A549 (cell line): ENCODE measurements around the gene HNF1A. TPM values are rescaled to one million over a fixed set of nuclear protein-coding genes. Genes with fewer than 3 reads are reported as not detected.

Experiments
- ATAC-seq, 2 experiments: fragments of 200-7000 bp in 1 of 2; fragments of >200 bp in 1 of 2; cut with Nextera tagmentation in 1 of 2; cut with Tn5 transposase in 1 of 2; 3 replicates each; pipeline versions ENCODE4 v1.8.0 to v1.9.1; 2018 to 2020; ENCODE audit warnings: mild to moderate bottlenecking in 1 of 2, moderate library complexity in 1 of 2
- CTCF ChIA-PET: fragments of 300-600 bp; sonication (Branson Sonifier 250); formaldehyde crosslinking; extraction: SDS; loops from one replicate; lab custom pipeline; 2021; ENCODE audit warnings: antibody characterized with exemption, inconsistent platforms; lab: Yijun Ruan, JAX
- POLR2A ChIA-PET: fragments of 350-600 bp; formaldehyde crosslinking; extraction: SDS; loops from one replicate; lab custom pipeline; 2021; ENCODE audit warnings: antibody characterized with exemption, inconsistent platforms; lab: Yijun Ruan, JAX
- DNase-seq, 2 experiments: peaks; one replicate each; pipeline versions ENCODE4 v3.0.0 to v3.0.0-alpha.2; 2011 to 2016; ENCODE audit warnings: low read depth in 1 of 2, low spot score in 1 of 2
- FAIRE-seq: peaks from 2 replicates; lab custom pipeline; 2011; peaks lifted over from hg19 to GRCh38; lab: Jason Lieb, UNC
- H3K27ac ChIP-seq, 2 experiments: fragments of >200 bp; sonication (Bioruptor Twin); formaldehyde crosslinking; 3 replicates each; pipeline ENCODE4 v1.5.1; 2016 to 2017
- H3K4me1 ChIP-seq: fragments of >200 bp; sonication (Bioruptor Twin); formaldehyde crosslinking; 3 replicates; pipeline ENCODE4 v1.6.1; 2016
- H3K4me2 ChIP-seq: fragments of >200 bp; sonication (Bioruptor Twin); formaldehyde crosslinking; 3 replicates; pipeline ENCODE4 v1.6.1; 2016
- H3K4me3 ChIP-seq: fragments of >200 bp; sonication (Bioruptor Twin); formaldehyde crosslinking; 3 replicates; pipeline ENCODE4 v1.5.1; 2016
- H3K9me3 ChIP-seq: fragments of >200 bp; sonication (Bioruptor Twin); formaldehyde crosslinking; 3 replicates; pipeline ENCODE4 v1.6.1; 2016
- ATOH8 ChIP-seq: fragments of 250-450 bp; sonication (Bioruptor Pico); IDR thresholded peaks from 2 replicates; pipeline ENCODE4 v1.5.0; 2020; ENCODE audit warnings: low read depth, mild to moderate bottlenecking, moderate library complexity
- CHD2 ChIP-seq: fragments of 150-350 bp; IDR thresholded peaks from 2 replicates; pipeline ENCODE4 v1.6.1; 2014; ENCODE audit warnings: low read length; ENCODE audit not compliant: partially characterized antibody
- EHF ChIP-seq: fragments of 250-450 bp; sonication (Bioruptor Pico); IDR thresholded peaks from 2 replicates; pipeline ENCODE4 v1.5.0; 2020; ENCODE audit warnings: mild to moderate bottlenecking
- ELK1 ChIP-seq: fragments of 150-350 bp; IDR thresholded peaks from 2 replicates; pipeline ENCODE4 v1.6.1; 2014; ENCODE audit warnings: low read depth, mild to moderate bottlenecking, low read length
- EP300 ChIP-seq, 2 experiments: fragments of >200 bp; sonication (Bioruptor Twin); formaldehyde crosslinking; IDR thresholded peaks; 2 replicates in 1 of 2; 3 replicates in 1 of 2; pipeline ENCODE4 v1.6.1; 2016 to 2017
- FOSB ChIP-seq: fragments of 250-450 bp; sonication (Bioruptor Pico); IDR thresholded peaks from 2 replicates; pipeline ENCODE4 v1.5.0; 2020; ENCODE audit warnings: mild to moderate bottlenecking, moderate library complexity
- FOSL2 ChIP-seq, 2 experiments: fragments of 450-650 bp in 1 of 2; fragments of >200 bp in 1 of 2; sonication (Bioruptor Twin) in 1 of 2; formaldehyde crosslinking; IDR thresholded peaks; 2 replicates each; pipeline versions ENCODE4 v1.5.0 to v1.6.1; 2016 to 2020; ENCODE audit warnings: mild to moderate bottlenecking in 1 of 2, moderate library complexity in 1 of 2
- GATA3 ChIP-seq: IDR thresholded peaks from 2 replicates; pipeline ENCODE4 v1.6.1; 2012; ENCODE audit warnings: borderline replicate concordance
- HEYL ChIP-seq: fragments of 250-450 bp; sonication (Bioruptor Pico); IDR thresholded peaks from 2 replicates; pipeline ENCODE4 v1.8.0; 2021; ENCODE audit warnings: mild to moderate bottlenecking, moderate library complexity
- MAFK ChIP-seq: fragments of 450-650 bp; IDR thresholded peaks from 2 replicates; pipeline ENCODE4 v1.6.1; 2014; ENCODE audit not compliant: partially characterized antibody
- MAX ChIP-seq: IDR thresholded peaks from 2 replicates; pipeline ENCODE4 v1.6.1; 2012
- MYC ChIP-seq: IDR thresholded peaks from 2 replicates; pipeline ENCODE4 v1.6.1; 2012; ENCODE audit warnings: mild to moderate bottlenecking, inconsistent platforms, low read length, improper control_type of control experiment, borderline replicate concordance
- PBX3 ChIP-seq: IDR thresholded peaks from 2 replicates; pipeline ENCODE4 v1.6.1; 2012
- RAD21 ChIP-seq, 2 experiments: fragments of >200 bp in 1 of 2; sonication (Bioruptor Twin) in 1 of 2; formaldehyde crosslinking in 1 of 2; IDR thresholded peaks in 1 of 2; conservative IDR thresholded peaks in 1 of 2; 2 replicates in 1 of 2; 3 replicates in 1 of 2; pipeline ENCODE4 v1.6.1; 2012 to 2018; ENCODE audit warnings: inconsistent platforms in 1 of 2
- RNF2 ChIP-seq: fragments of 200-600 bp; sonication (generic); IDR thresholded peaks from 2 replicates; pipeline ENCODE4 v1.6.1; 2016; ENCODE audit warnings: low read depth, mild to moderate bottlenecking, antibody characterized with exemption, moderate library complexity, borderline replicate concordance
- TP53 ChIP-seq: fragments of 250-450 bp; sonication (Bioruptor Pico); IDR thresholded peaks from 2 replicates; pipeline ENCODE4 v1.5.0; 2021; ENCODE audit warnings: mild to moderate bottlenecking, moderate library complexity
- USF2 ChIP-seq: fragments of 450-650 bp; IDR thresholded peaks from 2 replicates; pipeline ENCODE4 v1.6.1; 2014; ENCODE audit warnings: antibody characterized with exemption
- ZNF302 ChIP-seq: fragments of 250-450 bp; sonication (Bioruptor Pico); IDR thresholded peaks from 2 replicates; pipeline ENCODE4 v1.9.0; 2021; ENCODE audit warnings: inconsistent platforms, mild to moderate bottlenecking, moderate library complexity
- WGBS: methylation state at CpG from one replicate; pipeline ENCODE4 v1.1.6; 2017; ENCODE audit errors: missing lambda C conversion rate; 5-methylcytosine and 5-hydroxymethylcytosine counted together
- polyA plus RNA-seq, 4 experiments: library from polyadenylated mRNA; depleted of rRNA in 3 of 4; stranded (reverse); fragments of >200 nt; fragmentation: RNase III in 1 of 4; extraction: RNeasy Plus Mini Kit Qiagen cat#74134 plus additional on column Dnase treatment in 1 of 4; gene quantifications; 2 replicates in 3 of 4; 3 replicates in 1 of 4; pipeline ENCODE4 v1.2.3, GENCODE V29; 2011 to 2017

The HNF1A gene
- polyA plus RNA-seq, 2 of the 4 experiments (the other 2 are of a cell fraction): 2.6 to 7.3 TPM

- no peak for FAIRE-seq
- ATAC-seq: no peak
- Histone ChIP-seq H3K27ac (no peak overlapping the region), H3K9me3 (no peaks in the 10 kb centered on the region), H3K4me1 (no peaks in the 10 kb centered on the region), H3K4me3 (no peak overlapping the region), H3K4me2 (no peak overlapping the region)
- POLR2A ChIA-PET: no interaction called here
- no peak for TF ChIP-seq ELK1
- TF ChIP-seq FOSL2 (IDR thresholded peaks at IDR 0.05): no peak
- TF ChIP-seq FOSL2 (CRISPR knock-in tag; IDR thresholded peaks at IDR 0.05): no peak
- no peak for TF ChIP-seq MAX
- no peak for TF ChIP-seq MYC
- TF ChIP-seq EHF: no peak
- no peak for TF ChIP-seq FOSB (CRISPR knock-in tag)
- CTCF ChIA-PET: interaction anchor here (1.2 to 6.1 kb wide), 3 partner anchors 11 to 347 kb away, joined by 3 to 27 read pairs (median 4); no protein-coding TSS in a partner anchor
- no peak for DNase-seq
- 88% methylated on average over 14 of the region's 15 CpGs for WGBS
Observed at GRCh38 chr12:120994059-120994458, 15.7 kb downstream of the HNF1A start.

GRCh38 chr12:120994589-120995337, 16.4 kb downstream of the HNF1A start:
- ChIA-PET CTCF (interaction anchor here (2.6 to 6.1 kb wide), 2 partner anchors 10 to 11 kb away, joined by 9 to 27 read pairs; no protein-coding TSS in a partner anchor), POLR2A (no interaction called here)
- Histone ChIP-seq H3K4me2 (no peak overlapping the region), H3K4me3 (no peak overlapping the region), H3K9me3 (no peaks in the 10 kb centered on the region), H3K4me1 (no peaks in the 10 kb centered on the region), H3K27ac (no peak overlapping the region)
- TF ChIP-seq EHF (no peak), GATA3 (no peak), EP300 (IDR thresholded peaks at IDR 0.05) (no peak), MAFK (no peak), USF2 (no peak)
- no peak for FAIRE-seq
- 81% methylated on average over 2 of the region's 2 CpGs for WGBS
- no peak for ATAC-seq
- peak in 1 of 2 experiments; percentile 67 for DNase-seq

GRCh38 chr12:120996133-120996746, 17.9 kb downstream of the HNF1A start:
- H3K4me3 ChIP-seq: no peak overlapping the region
- 84% methylated on average over 9 of the region's 11 CpGs for WGBS
- FAIRE-seq (no peak), ATAC-seq (no peak), DNase-seq (no peak)
- ChIA-PET POLR2A (interaction anchor here (0.5 kb wide), 1 partner anchor 543 kb away, joined by 4 read pairs; no protein-coding TSS in a partner anchor), CTCF (interaction anchor here (0.6 to 2.6 kb wide), 3 partner anchors 9 to 146 kb away, joined by 3 to 9 read pairs (median 7); no protein-coding TSS in a partner anchor)
- TF ChIP-seq ZNF302 (CRISPR knock-in tag): no peak
- no peak for TF ChIP-seq TP53 (CRISPR knock-in tag)
- TF ChIP-seq MAFK: no peak
- TF ChIP-seq RAD21 (conservative IDR thresholded peaks at IDR 0.05 in 1 of 2, IDR thresholded peaks at IDR 0.05 in 1 of 2): no peak
- no peak for TF ChIP-seq ATOH8
- no peak for TF ChIP-seq PBX3
- TF ChIP-seq RNF2: no peak
- no peak for TF ChIP-seq HEYL
- no peak for TF ChIP-seq CHD2
- H3K27ac ChIP-seq: no peak overlapping the region
- H3K9me3 ChIP-seq: no peaks in the 10 kb centered on the region
- no peaks in the 10 kb centered on the region for H3K4me1 ChIP-seq
- no peak overlapping the region for H3K4me2 ChIP-seq
